PFSK-1 (cell line): ENCODE data around the gene DCBLD1.

Experiments used
- POLR2AphosphoS5 ChIP-seq: IDR thresholded peaks from 2 replicates; pipeline ENCODE4 v1.6.1; 2012; ENCODE audit warnings: low read depth, mild to moderate bottlenecking, control low read depth, low read length, moderate library complexity
- SIN3A ChIP-seq: IDR thresholded peaks from 2 replicates; pipeline ENCODE4 v1.6.1; 2012; ENCODE audit warnings: mild to moderate bottlenecking, low read length, moderate library complexity, borderline replicate concordance; ENCODE audit not compliant: insufficient read depth
- TAF1 ChIP-seq: IDR thresholded peaks from 2 replicates; pipeline ENCODE4 v1.6.1; 2012; ENCODE audit warnings: low read length, control low read depth, borderline replicate concordance; ENCODE audit not compliant: insufficient read depth
- TF ChIP-seq, protein P1 (sequence below), 2 experiments: IDR thresholded peaks; 2 replicates each; pipeline versions ENCODE4 v1.6.1 to v1.8.0; 2011 to 2012; ENCODE audit warnings: low read depth in 2 of 2, low read length in 2 of 2, control low read depth in 1 of 2, inconsistent platforms in 1 of 2, mild to moderate bottlenecking in 1 of 2, moderate library complexity in 1 of 2; ENCODE audit not compliant: insufficient read depth in 1 of 2

DNA sequence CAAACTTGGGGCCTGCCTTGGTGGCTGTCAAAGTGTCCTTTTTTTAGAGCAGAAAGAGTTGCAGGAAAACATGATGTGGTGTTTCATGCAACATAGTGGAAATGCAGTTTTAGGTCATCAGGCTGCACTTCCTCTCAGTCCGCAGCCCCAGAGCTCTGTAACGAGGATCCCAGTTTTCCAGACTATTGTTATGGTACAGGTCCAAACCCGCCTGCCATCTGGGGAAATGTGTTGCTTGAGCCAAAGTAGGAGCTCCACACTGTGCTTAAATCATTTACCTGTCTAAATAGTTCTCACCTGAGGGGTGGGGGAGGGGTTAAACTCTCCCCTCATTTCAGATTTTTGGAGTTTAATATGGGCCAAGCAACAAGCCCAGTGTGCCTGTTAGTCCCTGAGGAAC, 60.0 kb downstream of the DCBLD1 start:
- TF ChIP-seq TAF1 (no peak), POLR2AphosphoS5 (no peak), SIN3A (no peak)
- TF ChIP-seq, protein P1, sequence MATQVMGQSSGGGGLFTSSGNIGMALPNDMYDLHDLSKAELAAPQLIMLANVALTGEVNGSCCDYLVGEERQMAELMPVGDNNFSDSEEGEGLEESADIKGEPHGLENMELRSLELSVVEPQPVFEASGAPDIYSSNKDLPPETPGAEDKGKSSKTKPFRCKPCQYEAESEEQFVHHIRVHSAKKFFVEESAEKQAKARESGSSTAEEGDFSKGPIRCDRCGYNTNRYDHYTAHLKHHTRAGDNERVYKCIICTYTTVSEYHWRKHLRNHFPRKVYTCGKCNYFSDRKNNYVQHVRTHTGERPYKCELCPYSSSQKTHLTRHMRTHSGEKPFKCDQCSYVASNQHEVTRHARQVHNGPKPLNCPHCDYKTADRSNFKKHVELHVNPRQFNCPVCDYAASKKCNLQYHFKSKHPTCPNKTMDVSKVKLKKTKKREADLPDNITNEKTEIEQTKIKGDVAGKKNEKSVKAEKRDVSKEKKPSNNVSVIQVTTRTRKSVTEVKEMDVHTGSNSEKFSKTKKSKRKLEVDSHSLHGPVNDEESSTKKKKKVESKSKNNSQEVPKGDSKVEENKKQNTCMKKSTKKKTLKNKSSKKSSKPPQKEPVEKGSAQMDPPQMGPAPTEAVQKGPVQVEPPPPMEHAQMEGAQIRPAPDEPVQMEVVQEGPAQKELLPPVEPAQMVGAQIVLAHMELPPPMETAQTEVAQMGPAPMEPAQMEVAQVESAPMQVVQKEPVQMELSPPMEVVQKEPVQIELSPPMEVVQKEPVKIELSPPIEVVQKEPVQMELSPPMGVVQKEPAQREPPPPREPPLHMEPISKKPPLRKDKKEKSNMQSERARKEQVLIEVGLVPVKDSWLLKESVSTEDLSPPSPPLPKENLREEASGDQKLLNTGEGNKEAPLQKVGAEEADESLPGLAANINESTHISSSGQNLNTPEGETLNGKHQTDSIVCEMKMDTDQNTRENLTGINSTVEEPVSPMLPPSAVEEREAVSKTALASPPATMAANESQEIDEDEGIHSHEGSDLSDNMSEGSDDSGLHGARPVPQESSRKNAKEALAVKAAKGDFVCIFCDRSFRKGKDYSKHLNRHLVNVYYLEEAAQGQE (IDR thresholded peaks at IDR 0.05; ENCODE audit: insufficient read depth in 1 of 2, low read depth in 2 of 2, low read length in 2 of 2): no peak
